LNCaP clone FGC (cell line): Measurements from ENCODE around the gene USP12.

ENCODE experiments used
- DNase-seq: peaks from one replicate; pipeline ENCODE4 v3.0.0-alpha.2; 2011; ENCODE audit warnings: low read depth
- H3K4me3 ChIP-seq: 2 replicates; pipeline ENCODE4 v1.5.1; 2011; ENCODE audit warnings: mild to moderate bottlenecking, low read depth, low read length, control low read depth
- TF ChIP-seq, protein P1 (sequence below): IDR thresholded peaks from 2 replicates; pipeline ENCODE4 v1.5.1; 2012; ENCODE audit warnings: mild to moderate bottlenecking; ENCODE audit not compliant: control insufficient read depth, insufficient read depth; ENCODE audit errors: extremely low read depth

The USP12 gene

DNA sequence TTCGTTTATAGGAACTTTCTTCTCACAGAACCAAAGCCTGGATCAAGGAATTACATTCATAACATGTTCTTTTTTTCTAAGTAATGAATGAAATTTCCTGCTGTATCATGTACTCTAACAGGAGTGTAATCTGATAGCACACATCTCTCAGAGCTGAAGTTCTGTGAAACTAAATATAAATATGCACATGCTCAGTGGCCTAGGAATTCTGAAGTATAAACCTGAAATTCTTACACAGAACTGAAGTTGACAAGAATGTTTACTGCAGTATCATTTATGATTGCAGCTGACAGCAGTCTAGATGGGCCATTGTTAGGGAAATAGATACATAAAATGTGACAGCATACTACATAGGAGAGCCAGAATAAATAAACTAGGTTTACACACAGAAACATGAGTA lies 54.5 kb downstream of the USP12 start:
- TF ChIP-seq, protein P1, sequence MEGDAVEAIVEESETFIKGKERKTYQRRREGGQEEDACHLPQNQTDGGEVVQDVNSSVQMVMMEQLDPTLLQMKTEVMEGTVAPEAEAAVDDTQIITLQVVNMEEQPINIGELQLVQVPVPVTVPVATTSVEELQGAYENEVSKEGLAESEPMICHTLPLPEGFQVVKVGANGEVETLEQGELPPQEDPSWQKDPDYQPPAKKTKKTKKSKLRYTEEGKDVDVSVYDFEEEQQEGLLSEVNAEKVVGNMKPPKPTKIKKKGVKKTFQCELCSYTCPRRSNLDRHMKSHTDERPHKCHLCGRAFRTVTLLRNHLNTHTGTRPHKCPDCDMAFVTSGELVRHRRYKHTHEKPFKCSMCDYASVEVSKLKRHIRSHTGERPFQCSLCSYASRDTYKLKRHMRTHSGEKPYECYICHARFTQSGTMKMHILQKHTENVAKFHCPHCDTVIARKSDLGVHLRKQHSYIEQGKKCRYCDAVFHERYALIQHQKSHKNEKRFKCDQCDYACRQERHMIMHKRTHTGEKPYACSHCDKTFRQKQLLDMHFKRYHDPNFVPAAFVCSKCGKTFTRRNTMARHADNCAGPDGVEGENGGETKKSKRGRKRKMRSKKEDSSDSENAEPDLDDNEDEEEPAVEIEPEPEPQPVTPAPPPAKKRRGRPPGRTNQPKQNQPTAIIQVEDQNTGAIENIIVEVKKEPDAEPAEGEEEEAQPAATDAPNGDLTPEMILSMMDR = no peak
- no peak for DNase-seq
- no peak overlapping the region for H3K4me3 ChIP-seq

DNA sequence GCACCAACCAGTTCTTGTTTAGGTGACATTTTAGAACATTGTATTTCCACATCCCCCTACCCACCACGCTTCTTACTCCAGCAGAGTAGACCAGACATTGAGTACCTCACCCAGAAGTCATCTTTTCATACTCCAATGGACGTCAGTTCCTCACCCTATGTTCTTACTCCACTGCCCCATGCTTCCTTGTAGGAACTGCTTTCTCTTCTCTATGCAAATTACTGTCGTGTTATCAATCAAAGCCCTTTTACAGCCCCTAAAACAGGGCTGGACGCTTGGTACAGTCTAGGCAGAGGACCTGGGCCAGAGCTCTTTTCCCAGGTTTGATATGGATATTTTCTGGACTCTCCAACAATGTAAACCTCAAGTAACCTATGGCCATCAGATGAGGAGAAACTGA lies 58.2 kb downstream of the USP12 start:
- H3K4me3 ChIP-seq = no peak overlapping the region
- TF ChIP-seq, protein P1 = no peak
- DNase-seq = no peak

DNA sequence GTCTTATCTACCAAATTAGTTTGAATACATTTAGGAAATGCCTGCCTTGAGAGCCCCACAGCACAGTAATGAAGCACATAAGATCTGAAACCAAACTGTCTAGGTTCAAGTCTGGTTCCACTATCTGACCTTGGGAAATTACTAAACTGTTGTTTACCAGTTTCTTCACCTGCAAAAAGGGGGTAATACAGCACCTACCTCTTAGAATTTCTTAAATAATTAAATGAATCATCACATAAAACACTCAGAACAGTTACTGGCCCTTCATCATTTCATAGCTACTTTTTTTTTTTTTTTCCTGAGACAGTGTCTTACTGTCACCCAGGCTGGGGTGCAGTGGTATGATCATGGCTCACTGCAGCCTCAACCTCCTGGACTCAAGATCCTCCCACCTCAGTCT lies 59.6 kb downstream of the USP12 start:
- TF ChIP-seq, protein P1 = no peak
- H3K4me3 ChIP-seq = no peak overlapping the region
- DNase-seq = no peak

DNA sequence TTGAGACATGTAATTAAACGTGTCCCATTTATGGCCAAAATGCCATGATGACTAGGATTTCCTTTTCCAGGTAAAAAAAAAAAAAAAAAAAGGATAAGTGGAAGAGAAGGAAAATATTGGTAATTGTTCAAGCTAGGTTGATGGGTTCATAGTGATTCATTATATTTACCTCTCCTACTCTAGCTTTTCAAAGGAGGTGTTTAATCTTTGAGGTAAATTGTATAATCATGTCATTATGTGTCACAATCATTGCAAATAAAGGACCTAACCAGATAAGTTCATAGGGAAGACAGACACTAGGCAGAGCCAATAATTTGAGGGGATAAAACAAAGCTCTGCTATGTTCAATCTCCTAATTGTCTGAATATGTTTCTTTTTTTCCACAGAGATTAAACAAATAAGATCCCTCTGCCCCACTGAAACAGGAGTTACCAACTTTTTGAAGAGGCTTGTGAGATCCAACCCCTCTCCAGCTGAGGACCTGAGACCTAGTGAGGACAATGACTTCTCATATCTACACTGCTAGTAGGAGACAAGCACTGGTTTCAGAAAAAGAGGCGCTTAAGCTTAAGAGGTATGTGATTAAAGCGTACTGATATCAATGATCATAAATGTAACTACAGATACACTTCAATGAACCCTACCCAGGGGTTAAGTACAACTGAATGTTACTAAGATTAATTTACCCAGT lies 61.4 kb downstream of the USP12 start:
- H3K4me3 ChIP-seq = no peak overlapping the region
- TF ChIP-seq, protein P1 = no peak
- no peak for DNase-seq

DNA sequence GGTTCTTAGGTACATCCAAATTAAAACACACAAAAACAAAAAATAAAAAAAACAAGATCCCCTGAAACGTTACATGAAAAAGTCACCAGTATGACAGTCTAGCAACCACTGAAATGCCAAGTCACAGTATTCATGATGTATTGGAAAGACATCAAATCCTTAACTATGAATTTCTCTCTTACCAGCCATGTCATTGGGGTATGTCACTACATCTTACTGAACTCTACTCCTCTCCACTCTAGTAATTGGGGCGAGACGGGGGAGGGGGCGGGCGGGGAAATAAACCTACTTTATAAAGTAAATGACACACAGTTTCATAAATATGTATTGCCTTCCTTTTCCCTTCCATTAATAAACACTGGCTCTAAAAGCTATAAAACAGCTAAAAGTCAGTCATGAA lies 65.5 kb downstream of the USP12 start:
- TF ChIP-seq, protein P1 = no peak
- no peak overlapping the region for H3K4me3 ChIP-seq
- DNase-seq = no peak

DNA sequence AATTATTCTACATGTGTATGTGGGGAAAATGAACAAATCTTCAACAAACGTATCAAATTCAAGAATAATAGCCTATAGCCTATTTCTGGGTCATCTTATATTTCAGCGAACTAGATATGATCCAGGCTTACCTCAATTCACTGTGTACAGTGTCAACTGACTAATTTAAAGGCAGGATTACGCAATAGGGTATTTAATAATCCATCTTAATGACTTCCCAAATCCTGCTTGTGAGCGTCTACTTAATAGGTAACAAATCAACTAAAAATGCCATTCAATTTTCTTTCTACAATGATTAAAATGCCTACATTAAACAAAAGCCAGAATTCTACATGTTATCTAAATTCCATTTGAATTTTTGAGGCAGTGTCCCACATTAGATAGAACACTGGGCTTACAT lies 67.0 kb downstream of the USP12 start:
- TF ChIP-seq, protein P1 = no peak
- no peak for DNase-seq
- H3K4me3 ChIP-seq = no peak overlapping the region

DNA sequence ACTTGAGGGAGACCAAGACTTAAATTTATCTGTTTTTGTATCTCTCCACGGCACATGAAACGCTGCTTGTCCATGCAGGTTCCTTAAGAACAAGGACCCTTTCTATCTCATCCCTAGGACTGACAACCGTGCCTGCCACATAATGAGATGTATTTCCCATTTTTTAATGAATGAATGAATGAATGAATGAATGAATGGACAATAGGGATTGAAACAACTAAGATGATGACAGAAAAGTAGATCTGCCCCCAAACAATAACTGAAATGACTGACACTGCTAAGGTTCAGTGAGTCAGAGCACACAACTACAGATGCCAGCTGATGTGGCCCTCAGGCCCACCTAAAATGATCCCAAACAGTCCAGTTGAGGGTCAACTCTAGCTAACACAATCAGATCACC lies 69.8 kb downstream of the USP12 start:
- TF ChIP-seq, protein P1 = no peak
- no peak overlapping the region for H3K4me3 ChIP-seq
- DNase-seq = no peak
